Measurements from ENCODE around the gene UGT1A3. TPM values are rescaled to one million over a fixed set of nuclear protein-coding genes. Genes with fewer than 3 reads are reported as not detected.

Gene UGT1A3
- total RNA-seq, result not detected
- not detected for total RNA-seq (2013)

- H3K4me3 ChIP-seq (ENCODE audit: control insufficient read depth in 1 of 2, extremely low read depth in 1 of 2, low read length in 1 of 2), result no peak within 1 kb of the TSS
- Mint-ChIP-seq H3K4me1 (no peaks in the 10 kb centered on the region), H3K27ac (no peak within 1 kb of the TSS), H3K4me3 (no peak within 1 kb of the TSS), H3K36me3 (no peaks in the 10 kb centered on the region), H3K27me3 (peaks cover 13 to 29% of the 10 kb centered on the region in 2 donors), H3K9me3 (no peaks in the 10 kb centered on the region)
- CTCF ChIA-PET, result no interaction called here
- H3K27ac ChIP-seq (ENCODE audit: low read length), result no peak within 1 kb of the TSS
- no peaks in the 10 kb centered on the region for H3K4me1 ChIP-seq (ENCODE audit: control insufficient read depth in 1 of 2, extremely low read depth in 1 of 2, insufficient read depth in 2 of 2, low read length in 2 of 2)
- DNase-seq (no peak), ATAC-seq (replicated peaks in 1 of 4) (no peak)
- 73% methylated on average over 5 of the region's 8 CpGs for WGBS (ENCODE audit: insufficient coverage)
- H3K9me3 ChIP-seq, result no peaks in the 10 kb centered on the region
- H3K36me3 ChIP-seq (ENCODE audit: control insufficient read depth in 2 of 2, extremely low read depth in 1 of 2, insufficient read depth in 1 of 2, low read length in 1 of 2), result no peaks in the 10 kb centered on the region
- peaks cover 0 to 15% of the 10 kb centered on the region in 2 experiments for H3K27me3 ChIP-seq (replicated peaks in 1 of 2; ENCODE audit: control insufficient read depth in 2 of 2, extremely low read depth in 1 of 2, insufficient read depth in 2 of 2, low read length in 1 of 2)
- POLR2A ChIA-PET, result no interaction called here
These were observed at the start of gene UGT1A3 for GRCh38 chr2:233728723-233729301. TSS of gene UGT1A3 (plus strand) at chr2:233729042. CDS start at chr2:233729127, 85 bp downstream.

GRCh38 chr2:233679196-233679595 lies 49.6 kb upstream of the UGT1A3 start:
- H3K9me3 ChIP-seq, result no peaks in the 10 kb centered on the region
- no peaks in the 10 kb centered on the region for H3K36me3 ChIP-seq (ENCODE audit: control insufficient read depth in 2 of 2, extremely low read depth in 1 of 2, insufficient read depth in 1 of 2, low read length in 1 of 2)
- no peaks in the 10 kb centered on the region for H3K4me1 ChIP-seq (ENCODE audit: control insufficient read depth in 1 of 2, extremely low read depth in 1 of 2, insufficient read depth in 2 of 2, low read length in 2 of 2)
- ChIA-PET CTCF (no interaction called here), POLR2A (no interaction called here)
- H3K27me3 ChIP-seq (replicated peaks in 1 of 2; ENCODE audit: control insufficient read depth in 2 of 2, extremely low read depth in 1 of 2, insufficient read depth in 2 of 2, low read length in 1 of 2), result peaks cover 0 to 2% of the 10 kb centered on the region in 2 experiments
- 88% methylated on average over 4 of the region's 4 CpGs for WGBS (ENCODE audit: insufficient coverage)
- H3K4me3 Mint-ChIP-seq, result no peak overlapping the region
- H3K9me3 Mint-ChIP-seq, result no peaks in the 10 kb centered on the region
- no peak overlapping the region for H3K27ac ChIP-seq (ENCODE audit: low read length)
- H3K27me3 Mint-ChIP-seq, result peaks cover 15 to 30% of the 10 kb centered on the region in 2 donors
- no peak for DNase-seq
- H3K36me3 Mint-ChIP-seq, result no peaks in the 10 kb centered on the region
- H3K27ac Mint-ChIP-seq, result no peak overlapping the region
- H3K4me3 ChIP-seq (ENCODE audit: control insufficient read depth in 1 of 2, extremely low read depth in 1 of 2, low read length in 1 of 2), result no peak overlapping the region
- no peaks in the 10 kb centered on the region for H3K4me1 Mint-ChIP-seq
- no peak for ATAC-seq (replicated peaks in 1 of 4)

GRCh38 chr2:233680361-233681045 lies 48.3 kb upstream of the UGT1A3 start:
- Histone ChIP-seq H3K4me1 (ENCODE audit: control insufficient read depth in 1 of 2, extremely low read depth in 1 of 2, insufficient read depth in 2 of 2, low read length in 2 of 2) (no peaks in the 10 kb centered on the region), H3K9me3 (no peaks in the 10 kb centered on the region), H3K27me3 (replicated peaks in 1 of 2; ENCODE audit: control insufficient read depth in 2 of 2, extremely low read depth in 1 of 2, insufficient read depth in 2 of 2, low read length in 1 of 2) (peaks cover 0 to 2% of the 10 kb centered on the region in 2 experiments), H3K36me3 (ENCODE audit: control insufficient read depth in 2 of 2, extremely low read depth in 1 of 2, insufficient read depth in 1 of 2, low read length in 1 of 2) (no peaks in the 10 kb centered on the region), H3K4me3 (ENCODE audit: control insufficient read depth in 1 of 2, extremely low read depth in 1 of 2, low read length in 1 of 2) (no peak overlapping the region), H3K27ac (ENCODE audit: low read length) (no peak overlapping the region)
- peaks cover 15 to 26% of the 10 kb centered on the region in 2 donors for H3K27me3 Mint-ChIP-seq
- ChIA-PET POLR2A (no interaction called here), CTCF (no interaction called here)
- 93% methylated on average over 4 of the region's 4 CpGs for WGBS (ENCODE audit: insufficient coverage)
- ATAC-seq (replicated peaks in 1 of 4), result no peak
- no peak overlapping the region for H3K27ac Mint-ChIP-seq
- no peaks in the 10 kb centered on the region for H3K4me1 Mint-ChIP-seq
- DNase-seq, result no peak
- H3K36me3 Mint-ChIP-seq, result no peaks in the 10 kb centered on the region
- no peak overlapping the region for H3K4me3 Mint-ChIP-seq
- no peaks in the 10 kb centered on the region for H3K9me3 Mint-ChIP-seq

- WGBS (ENCODE audit: insufficient coverage), result no CpG with 5 or more reads among the region's 5 CpGs
- H3K27me3 Mint-ChIP-seq, result peaks cover 12 to 24% of the 10 kb centered on the region in 2 donors
- POLR2A ChIA-PET, result interaction anchor here in 1 of 2 donors (0.6 kb wide), 1 partner anchor 456 kb away, joined by 4 read pairs; no protein-coding TSS in a partner anchor
These were observed 47.2 kb upstream of the UGT1A3 start, which contains the start of gene UGT1A7 for GRCh38 chr2:233681521-233682099. TSS of gene UGT1A7 (plus strand) at chr2:233681901. CDS start at chr2:233681938, 37 bp downstream.

DNA sequence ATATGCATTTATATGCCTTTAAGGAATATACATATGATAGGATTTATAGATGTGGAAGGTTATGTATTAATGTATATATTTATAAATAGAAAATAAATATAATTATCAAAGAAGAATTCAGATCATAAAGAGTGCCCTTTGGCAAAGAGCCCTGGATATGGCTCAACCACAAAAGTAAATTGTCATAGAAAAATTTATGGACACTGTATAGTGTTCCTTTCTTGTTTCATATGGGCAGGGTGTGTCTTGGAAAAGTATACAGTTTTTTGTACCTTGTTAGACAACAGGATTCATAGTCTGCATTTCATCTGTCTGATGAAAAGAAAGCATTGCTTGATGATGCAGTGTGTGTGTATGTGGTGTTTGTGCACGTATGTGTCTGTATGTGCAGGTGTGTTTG lies 44.2 kb upstream of the UGT1A3 start:
- Histone ChIP-seq H3K4me3 (ENCODE audit: control insufficient read depth in 1 of 2, extremely low read depth in 1 of 2, low read length in 1 of 2) (no peak overlapping the region), H3K4me1 (ENCODE audit: control insufficient read depth in 1 of 2, extremely low read depth in 1 of 2, insufficient read depth in 2 of 2, low read length in 2 of 2) (no peaks in the 10 kb centered on the region), H3K27me3 (replicated peaks in 1 of 2; ENCODE audit: control insufficient read depth in 2 of 2, extremely low read depth in 1 of 2, insufficient read depth in 2 of 2, low read length in 1 of 2) (peaks cover 0 to 2% of the 10 kb centered on the region in 2 experiments), H3K27ac (ENCODE audit: low read length) (no peak overlapping the region), H3K36me3 (ENCODE audit: control insufficient read depth in 2 of 2, extremely low read depth in 1 of 2, insufficient read depth in 1 of 2, low read length in 1 of 2) (no peaks in the 10 kb centered on the region), H3K9me3 (no peaks in the 10 kb centered on the region)
- CTCF ChIA-PET, result no interaction called here
- H3K36me3 Mint-ChIP-seq, result no peaks in the 10 kb centered on the region
- POLR2A ChIA-PET, result no interaction called here
- DNase-seq (no peak), ATAC-seq (replicated peaks in 1 of 4) (no peak)
- no CpG with 5 or more reads among the region's 1 CpG for WGBS (ENCODE audit: insufficient coverage)
- no peak overlapping the region for H3K4me3 Mint-ChIP-seq
- no peak overlapping the region for H3K27ac Mint-ChIP-seq
- no peaks in the 10 kb centered on the region for H3K4me1 Mint-ChIP-seq
- H3K27me3 Mint-ChIP-seq, result peaks cover 3 to 13% of the 10 kb centered on the region in 2 donors
- H3K9me3 Mint-ChIP-seq, result no peaks in the 10 kb centered on the region

More at GRCh38 chr2:233681521-233682099, 47.2 kb upstream of the UGT1A3 start, which contains the start of gene UGT1A7:
- H3K4me3 Mint-ChIP-seq, result no peak within 1 kb of the TSS
- no peak within 1 kb of the TSS for H3K27ac Mint-ChIP-seq
- no peak for ATAC-seq (replicated peaks in 1 of 4)
- H3K4me1 Mint-ChIP-seq, result no peaks in the 10 kb centered on the region
- CTCF ChIA-PET, result interaction anchor here in 1 of 2 donors (0.6 kb wide), 1 partner anchor 33 kb away, joined by 5 read pairs; no protein-coding TSS in a partner anchor
- no peaks in the 10 kb centered on the region for H3K36me3 ChIP-seq (ENCODE audit: control insufficient read depth in 2 of 2, extremely low read depth in 1 of 2, insufficient read depth in 1 of 2, low read length in 1 of 2)
- H3K9me3 ChIP-seq, result no peaks in the 10 kb centered on the region
- no peak within 1 kb of the TSS for H3K27ac ChIP-seq (ENCODE audit: low read length)
- H3K4me3 ChIP-seq (ENCODE audit: control insufficient read depth in 1 of 2, extremely low read depth in 1 of 2, low read length in 1 of 2), result no peak within 1 kb of the TSS
- H3K4me1 ChIP-seq (ENCODE audit: control insufficient read depth in 1 of 2, extremely low read depth in 1 of 2, insufficient read depth in 2 of 2, low read length in 2 of 2), result no peaks in the 10 kb centered on the region
- no peaks in the 10 kb centered on the region for H3K9me3 Mint-ChIP-seq
- no peak for DNase-seq
- H3K27me3 ChIP-seq (replicated peaks in 1 of 2; ENCODE audit: control insufficient read depth in 2 of 2, extremely low read depth in 1 of 2, insufficient read depth in 2 of 2, low read length in 1 of 2), result peaks cover 0 to 2% of the 10 kb centered on the region in 2 experiments
- H3K36me3 Mint-ChIP-seq, result no peaks in the 10 kb centered on the region

DNA sequence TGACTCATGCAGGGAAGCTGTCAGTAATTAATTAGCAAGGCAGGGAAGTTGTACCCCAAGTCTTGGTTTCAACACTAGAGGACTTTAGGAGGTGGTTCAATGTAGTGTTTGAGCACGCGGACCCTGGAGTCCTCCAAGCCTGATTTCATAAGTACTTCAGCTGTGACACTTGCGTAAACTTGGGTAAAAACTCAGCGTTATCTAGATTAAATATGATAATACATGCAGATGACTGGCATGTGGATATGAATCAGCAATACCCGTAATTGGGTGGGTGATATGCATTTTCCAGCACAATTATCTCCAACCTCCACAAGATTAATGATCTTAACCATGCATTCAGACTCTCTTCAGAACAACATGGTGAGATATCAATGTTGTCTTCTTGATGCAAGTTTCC lies 41.9 kb upstream of the UGT1A3 start:
- no peaks in the 10 kb centered on the region for H3K9me3 Mint-ChIP-seq
- WGBS (ENCODE audit: insufficient coverage), result no CpG with 5 or more reads among the region's 5 CpGs
- H3K4me3 Mint-ChIP-seq, result no peak overlapping the region
- peaks cover 0 to 5% of the 10 kb centered on the region in 2 experiments for H3K27me3 ChIP-seq (replicated peaks in 1 of 2; ENCODE audit: control insufficient read depth in 2 of 2, extremely low read depth in 1 of 2, insufficient read depth in 2 of 2, low read length in 1 of 2)
- ChIA-PET POLR2A (no interaction called here), CTCF (no interaction called here)
- no peaks in the 10 kb centered on the region for H3K4me1 ChIP-seq (ENCODE audit: control insufficient read depth in 1 of 2, extremely low read depth in 1 of 2, insufficient read depth in 2 of 2, low read length in 2 of 2)
- H3K4me1 Mint-ChIP-seq, result no peaks in the 10 kb centered on the region
- H3K27ac ChIP-seq (ENCODE audit: low read length), result no peak overlapping the region
- no peaks in the 10 kb centered on the region for H3K9me3 ChIP-seq
- H3K36me3 ChIP-seq (ENCODE audit: control insufficient read depth in 2 of 2, extremely low read depth in 1 of 2, insufficient read depth in 1 of 2, low read length in 1 of 2), result no peaks in the 10 kb centered on the region
- H3K27me3 Mint-ChIP-seq, result peaks cover 1 to 9% of the 10 kb centered on the region in 2 donors
- H3K36me3 Mint-ChIP-seq, result no peaks in the 10 kb centered on the region
- DNase-seq, result no peak
- no peak for ATAC-seq (replicated peaks in 1 of 4)
- no peak overlapping the region for H3K27ac Mint-ChIP-seq
- H3K4me3 ChIP-seq (ENCODE audit: control insufficient read depth in 1 of 2, extremely low read depth in 1 of 2, low read length in 1 of 2), result no peak overlapping the region
